Muscle layer of colon (tissue), 2 donors: ENCODE results near the gene TMEM143.
"Not testable (repeated sequence)": the region's sequence is repeated elsewhere in the genome, so short reads cannot be mapped to it uniquely, and the experiment has no call there.

Experiments used
- H3K27ac ChIP-seq: one replicate; pipeline ENCODE4 v1.7.0; 2013; ENCODE audit warnings: low read depth, mild to moderate bottlenecking, low read length, moderate library complexity
- H3K27me3 ChIP-seq, 2 donors: one replicate each; pipeline ENCODE4 v1.7.0; 2013; ENCODE audit warnings: low read length in 2 of 2, mild to moderate bottlenecking in 2 of 2; ENCODE audit not compliant: insufficient read depth in 2 of 2, control insufficient read depth in 1 of 2
- H3K36me3 ChIP-seq: one replicate; pipeline ENCODE4 v1.7.0; 2013; ENCODE audit warnings: mild to moderate bottlenecking, low read length; ENCODE audit not compliant: insufficient read depth
- H3K4me1 ChIP-seq: one replicate; pipeline ENCODE4 v1.7.0; 2013; ENCODE audit warnings: mild to moderate bottlenecking, low read length; ENCODE audit not compliant: insufficient read depth
- H3K4me3 ChIP-seq, 2 donors: one replicate each; pipeline ENCODE4 v1.7.0; 2013; ENCODE audit warnings: low read length in 2 of 2, low read depth in 1 of 2, mild to moderate bottlenecking in 1 of 2, moderate library complexity in 1 of 2
- H3K9ac ChIP-seq: one replicate; pipeline ENCODE4 v1.7.0; 2013; ENCODE audit warnings: low read length
- H3K9me3 ChIP-seq: one replicate; pipeline ENCODE4 v1.7.0; 2013; ENCODE audit warnings: mild to moderate bottlenecking, low read length
- donor health status: abdominal sarcoma.
- donor health status: Adenocarcinoma of cecum.

Gene TMEM143

DNA sequence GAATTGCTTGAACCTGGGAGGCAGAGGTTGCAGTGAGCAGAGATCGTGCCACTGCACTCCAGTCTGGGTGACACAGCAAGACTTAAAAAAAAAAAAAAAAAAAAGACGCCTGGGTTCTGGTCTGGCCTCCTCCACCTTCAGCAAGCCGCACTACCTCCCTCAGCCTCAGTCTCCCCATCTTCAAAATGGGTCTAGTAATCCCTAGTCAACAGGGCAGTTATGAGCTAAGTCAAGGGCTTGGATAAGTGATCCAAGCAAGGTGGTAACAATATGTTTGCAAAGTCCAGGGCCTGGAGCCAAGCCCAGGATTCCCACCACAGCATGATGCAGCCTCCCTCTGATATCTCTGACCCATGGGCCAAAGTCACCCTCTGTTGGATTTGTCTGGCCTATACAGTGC, 23.2 kb upstream of the TMEM143 start:
- Histone ChIP-seq H3K27ac (no peak overlapping the region), H3K9me3 (no peaks in the 10 kb centered on the region), H3K9ac (no peak overlapping the region), H3K36me3 (peaks cover 42% of the 10 kb centered on the region), H3K4me3 (no peak overlapping the region), H3K4me1 (peaks cover 6% of the 10 kb centered on the region), H3K27me3 (peaks cover 0 to under 1% of the 10 kb centered on the region in 2 donors)

DNA sequence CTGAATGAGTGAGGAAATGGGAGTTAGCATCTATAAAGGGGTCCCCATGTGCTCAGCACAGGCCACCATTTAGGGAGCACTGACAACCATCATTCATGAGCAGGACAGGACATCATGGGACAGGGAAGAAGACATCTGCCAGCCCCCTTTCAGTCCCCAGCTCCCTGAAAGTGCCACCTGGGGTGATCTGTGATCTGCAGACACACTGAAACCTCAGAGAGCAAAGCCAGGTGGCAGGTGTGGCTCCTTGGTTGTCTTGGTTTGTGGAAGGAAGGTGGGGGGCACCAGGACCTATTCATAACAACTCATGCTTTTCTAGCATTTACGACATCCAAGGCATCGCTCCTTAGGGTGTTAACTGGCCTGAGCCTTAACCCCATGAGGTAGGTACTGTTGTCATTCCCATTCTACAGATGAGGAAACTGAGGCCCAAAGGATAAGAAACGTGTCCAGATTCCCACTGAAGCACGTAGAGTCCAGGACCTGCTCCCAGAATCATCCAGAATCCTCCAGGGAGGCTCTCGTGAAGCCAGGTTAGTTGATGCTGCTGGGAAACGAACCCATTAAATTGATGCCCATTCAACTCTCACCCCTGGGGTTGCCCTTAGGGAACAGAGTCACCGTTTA, 21.8 kb upstream of the TMEM143 start:
- Histone ChIP-seq H3K27ac (no peak overlapping the region), H3K36me3 (peaks cover 42% of the 10 kb centered on the region), H3K4me1 (peaks cover 6% of the 10 kb centered on the region), H3K9me3 (no peaks in the 10 kb centered on the region), H3K27me3 (no peaks in the 10 kb centered on the region), H3K9ac (no peak overlapping the region), H3K4me3 (no peak overlapping the region)

DNA sequence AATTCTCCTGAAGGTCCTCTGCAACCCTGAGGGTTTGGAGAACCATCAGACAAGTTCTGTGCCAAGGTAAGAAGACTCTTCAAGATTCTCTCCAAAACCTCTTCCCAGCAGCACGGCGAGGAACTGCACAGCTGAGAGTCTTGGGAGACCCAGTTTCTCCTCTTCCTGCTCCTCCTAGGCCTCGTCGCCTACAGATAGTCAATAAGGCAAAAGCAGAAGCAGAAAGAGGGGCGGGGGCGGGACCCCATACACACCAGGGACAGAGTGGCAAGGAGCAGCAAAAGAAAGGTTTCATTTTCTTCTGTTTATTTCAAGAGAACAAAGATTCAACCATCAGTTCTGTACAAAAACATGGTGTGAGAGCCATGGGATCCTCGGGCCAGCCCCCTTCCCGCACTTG, 18.5 kb upstream of the TMEM143 start:
- H3K9ac ChIP-seq = no peak overlapping the region
- no peak overlapping the region for H3K4me3 ChIP-seq
- no peak overlapping the region for H3K27ac ChIP-seq
- H3K4me1 ChIP-seq = no peaks in the 10 kb centered on the region
- H3K27me3 ChIP-seq = no peaks in the 10 kb centered on the region
- H3K36me3 ChIP-seq = peaks cover 30% of the 10 kb centered on the region
- no peaks in the 10 kb centered on the region for H3K9me3 ChIP-seq

DNA sequence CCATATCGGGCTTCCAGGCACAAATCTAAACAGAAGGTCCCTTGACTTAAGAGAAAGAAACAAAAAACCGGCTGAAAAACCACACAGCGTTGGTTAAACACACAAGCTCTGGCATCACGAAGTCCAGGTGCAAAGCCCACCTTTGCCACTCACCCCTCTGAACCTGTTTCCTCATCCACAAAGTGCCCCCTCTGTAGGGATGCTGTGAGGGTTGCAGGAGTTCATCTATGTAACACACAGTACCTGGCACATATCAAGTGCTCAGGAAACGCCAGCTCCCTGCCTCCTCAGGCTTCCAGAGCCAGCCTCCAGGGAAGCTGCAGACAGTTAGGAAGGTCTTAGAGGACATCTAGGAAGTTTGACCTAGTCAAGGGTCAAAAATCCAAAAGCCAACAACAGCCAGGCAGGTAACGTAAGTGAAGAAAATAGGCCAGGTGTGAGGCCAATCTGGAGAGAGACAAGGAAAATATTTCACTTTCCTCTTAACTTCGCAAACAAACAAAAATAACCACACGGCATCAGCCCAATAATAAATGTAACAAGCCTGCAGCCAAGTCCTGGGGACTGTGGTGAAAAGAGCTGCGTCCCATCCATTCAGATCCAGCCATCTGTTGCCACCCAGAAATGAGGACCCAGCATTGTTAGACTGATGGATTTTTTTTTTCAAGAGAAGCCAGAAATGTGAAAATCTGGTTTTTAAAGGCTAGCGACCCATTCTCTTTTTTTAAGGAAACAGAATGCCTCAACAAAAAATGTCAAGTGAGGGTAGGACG, 17.6 kb upstream of the TMEM143 start:
- Histone ChIP-seq H3K27ac (no peak overlapping the region), H3K36me3 (peaks cover 24% of the 10 kb centered on the region), H3K4me3 (no peak overlapping the region), H3K9me3 (no peaks in the 10 kb centered on the region), H3K4me1 (no peaks in the 10 kb centered on the region), H3K9ac (no peak overlapping the region), H3K27me3 (no peaks in the 10 kb centered on the region)

DNA sequence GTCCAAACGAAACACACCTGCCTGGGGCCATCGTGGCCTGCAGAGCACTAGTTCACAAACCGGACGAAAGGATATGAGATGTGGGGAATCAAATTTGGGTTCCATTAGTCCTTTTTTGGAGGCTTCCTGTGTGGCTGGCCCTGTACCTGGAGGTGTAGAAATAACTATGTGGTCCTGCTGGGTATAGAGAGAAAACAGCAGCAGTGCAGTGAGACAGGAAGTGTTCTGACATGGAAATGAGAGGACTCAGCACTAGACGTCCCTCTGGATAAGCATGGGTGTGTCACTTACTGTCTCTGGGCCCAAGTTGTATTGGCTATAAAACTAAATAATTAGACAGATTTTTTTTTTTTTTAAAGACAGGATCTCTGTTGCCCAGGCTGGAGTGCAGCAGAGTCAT, 15.3 kb upstream of the TMEM143 start:
- no peak overlapping the region for H3K27ac ChIP-seq
- no peaks in the 10 kb centered on the region for H3K27me3 ChIP-seq
- H3K36me3 ChIP-seq = peaks cover 5% of the 10 kb centered on the region
- no peak overlapping the region for H3K4me3 ChIP-seq
- no peaks in the 10 kb centered on the region for H3K9me3 ChIP-seq
- H3K9ac ChIP-seq = no peak overlapping the region
- H3K4me1 ChIP-seq = no peaks in the 10 kb centered on the region

DNA sequence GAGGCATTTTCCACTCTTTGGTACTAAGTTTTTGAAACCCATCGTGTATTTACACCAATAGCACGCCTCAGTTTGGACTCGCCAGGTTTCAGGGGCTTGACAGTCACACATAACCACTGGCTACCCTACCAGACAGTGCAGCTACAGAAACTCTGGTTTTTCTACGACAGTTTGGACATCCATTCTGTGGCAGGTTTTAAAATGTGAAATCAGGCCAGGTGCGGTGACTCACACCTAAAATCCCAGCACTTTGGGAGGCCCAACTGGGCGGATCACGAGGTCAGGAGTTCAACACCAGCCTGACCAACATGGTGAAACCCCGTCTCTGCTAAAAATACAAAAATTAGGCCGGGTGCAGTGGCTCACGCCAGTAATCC, 14.4 kb upstream of the TMEM143 start:
- H3K9ac ChIP-seq = no peak overlapping the region
- H3K4me3 ChIP-seq = no peak overlapping the region
- H3K4me1 ChIP-seq = no peaks in the 10 kb centered on the region

DNA sequence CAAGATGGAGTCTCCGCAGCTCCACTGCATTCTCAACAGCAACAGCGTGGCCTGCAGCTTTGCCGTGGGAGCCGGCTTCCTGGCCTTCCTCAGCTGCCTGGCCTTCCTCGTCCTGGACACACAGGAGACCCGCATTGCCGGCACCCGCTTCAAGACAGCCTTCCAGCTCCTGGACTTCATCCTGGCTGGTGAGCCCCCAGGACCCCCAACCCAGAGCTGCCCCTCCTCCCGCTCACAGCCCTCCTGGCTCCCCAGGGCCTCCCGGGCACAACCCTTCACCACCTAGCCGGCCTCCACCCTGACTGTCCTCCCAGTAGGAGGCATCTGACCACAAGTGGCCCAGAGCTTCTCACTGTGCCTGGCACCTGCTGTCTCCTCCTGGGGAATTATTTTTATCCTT, 9.8 kb upstream of the TMEM143 start:
- no peak overlapping the region for H3K4me3 ChIP-seq
- H3K27ac ChIP-seq = no peak overlapping the region
- H3K36me3 ChIP-seq = no peaks in the 10 kb centered on the region
- H3K27me3 ChIP-seq = no peaks in the 10 kb centered on the region
- H3K9me3 ChIP-seq = no peaks in the 10 kb centered on the region
- no peaks in the 10 kb centered on the region for H3K4me1 ChIP-seq
- H3K9ac ChIP-seq = no peak overlapping the region

More for the DNA sequence above, 14.4 kb upstream of the TMEM143 start:
- Histone ChIP-seq H3K27ac (no peak overlapping the region), H3K27me3 (no peaks in the 10 kb centered on the region), H3K36me3 (no peaks in the 10 kb centered on the region), H3K9me3 (no peaks in the 10 kb centered on the region)

DNA sequence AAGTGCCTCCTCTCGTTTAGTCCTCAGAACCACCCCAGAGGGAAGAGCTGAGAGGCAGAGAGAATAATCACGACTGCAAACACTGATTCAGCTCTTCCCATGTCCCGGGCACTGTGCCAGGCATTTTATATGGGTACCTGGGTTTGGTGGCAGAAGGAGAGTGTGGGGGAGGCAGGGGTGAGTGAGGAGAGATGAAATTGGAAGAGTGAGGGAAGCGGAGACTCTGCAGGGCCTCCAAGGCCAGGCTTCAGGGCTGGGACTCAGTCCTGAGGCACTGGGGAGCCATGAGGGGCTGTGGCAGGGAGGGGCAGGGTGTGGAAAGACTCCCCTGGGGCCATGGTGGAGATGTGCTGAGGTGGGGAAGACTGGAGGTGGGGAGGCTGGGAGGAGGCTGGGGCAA, 9.2 kb upstream of the TMEM143 start:
- H3K9me3 ChIP-seq = no peaks in the 10 kb centered on the region
- H3K4me1 ChIP-seq = no peaks in the 10 kb centered on the region
- no peak overlapping the region for H3K4me3 ChIP-seq
- no peak overlapping the region for H3K27ac ChIP-seq
- H3K36me3 ChIP-seq = no peaks in the 10 kb centered on the region
- no peaks in the 10 kb centered on the region for H3K27me3 ChIP-seq
- no peak overlapping the region for H3K9ac ChIP-seq

DNA sequence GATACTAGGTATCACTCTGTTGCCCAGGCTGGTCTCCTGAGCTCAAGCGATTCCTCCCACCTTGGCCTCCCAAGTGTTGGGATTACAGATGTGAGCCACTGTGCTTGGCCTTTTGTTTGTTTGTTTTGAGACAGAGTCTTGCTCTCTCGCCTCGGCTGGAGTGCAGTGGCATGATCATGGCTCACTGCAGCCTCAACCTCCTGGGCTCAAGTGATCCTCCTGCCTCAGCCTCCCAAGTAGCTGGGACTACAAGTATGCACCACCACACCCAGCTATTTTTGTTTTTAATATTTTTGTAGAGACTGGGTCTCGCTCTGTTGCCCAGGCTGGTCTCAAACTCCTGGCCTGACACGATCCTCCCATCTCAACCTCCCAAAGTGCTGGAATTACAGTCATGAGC, 8.0 kb upstream of the TMEM143 start:
- H3K4me3 ChIP-seq, H3K4me1 ChIP-seq, H3K27me3 ChIP-seq, H3K9ac ChIP-seq, H3K9me3 ChIP-seq, H3K36me3 ChIP-seq, H3K27ac ChIP-seq: not testable (repeated sequence)

DNA sequence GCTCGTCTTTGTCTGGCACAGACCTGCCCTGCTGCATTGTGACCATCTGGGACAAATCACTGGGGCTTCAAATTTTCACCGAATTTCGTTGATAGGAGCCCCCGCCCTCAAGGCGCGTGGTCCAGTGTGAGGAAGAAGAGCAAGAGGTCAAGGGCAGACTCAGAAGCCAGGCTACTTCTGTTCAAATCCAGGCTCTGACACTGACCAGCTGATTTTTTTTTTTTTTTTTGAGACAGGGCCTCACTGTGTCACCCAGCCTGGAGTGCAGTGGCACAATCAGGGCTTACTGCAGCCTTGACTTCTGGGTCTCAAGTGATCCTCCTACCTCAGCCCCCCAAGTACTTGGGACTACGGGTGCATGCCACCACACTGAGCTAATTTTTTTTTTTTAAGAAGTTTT, 7.6 kb upstream of the TMEM143 start:
- H3K27me3 ChIP-seq = no peaks in the 10 kb centered on the region
- no peak overlapping the region for H3K27ac ChIP-seq
- no peaks in the 10 kb centered on the region for H3K4me1 ChIP-seq
- no peaks in the 10 kb centered on the region for H3K9me3 ChIP-seq
- H3K36me3 ChIP-seq = no peaks in the 10 kb centered on the region
- no peak overlapping the region for H3K9ac ChIP-seq
- H3K4me3 ChIP-seq = no peak overlapping the region

DNA sequence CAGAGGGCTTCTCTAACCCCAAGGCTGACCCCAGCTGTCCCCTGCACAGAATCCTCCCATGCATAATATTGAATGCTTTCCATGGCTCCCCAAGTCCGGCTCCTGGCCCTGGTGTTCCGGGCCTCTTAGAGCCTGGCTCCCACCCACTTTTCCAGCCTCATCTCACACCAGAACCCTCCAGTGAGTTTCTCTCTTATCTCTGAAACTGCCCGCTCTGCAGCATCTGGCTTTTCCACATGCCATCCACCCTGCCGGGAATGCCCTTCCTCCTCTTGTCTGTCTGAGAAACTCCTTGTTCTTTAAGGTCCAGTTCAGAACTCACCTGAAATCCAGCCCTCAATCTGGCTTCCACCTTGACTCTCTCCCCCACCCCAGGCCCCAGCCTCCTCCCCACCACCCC, 7.2 kb upstream of the TMEM143 start:
- H3K27ac ChIP-seq = no peak overlapping the region
- no peak overlapping the region for H3K9ac ChIP-seq
- no peaks in the 10 kb centered on the region for H3K9me3 ChIP-seq
- H3K4me1 ChIP-seq = no peaks in the 10 kb centered on the region
- H3K4me3 ChIP-seq = no peak overlapping the region
- H3K36me3 ChIP-seq = no peaks in the 10 kb centered on the region
- H3K27me3 ChIP-seq = no peaks in the 10 kb centered on the region

DNA sequence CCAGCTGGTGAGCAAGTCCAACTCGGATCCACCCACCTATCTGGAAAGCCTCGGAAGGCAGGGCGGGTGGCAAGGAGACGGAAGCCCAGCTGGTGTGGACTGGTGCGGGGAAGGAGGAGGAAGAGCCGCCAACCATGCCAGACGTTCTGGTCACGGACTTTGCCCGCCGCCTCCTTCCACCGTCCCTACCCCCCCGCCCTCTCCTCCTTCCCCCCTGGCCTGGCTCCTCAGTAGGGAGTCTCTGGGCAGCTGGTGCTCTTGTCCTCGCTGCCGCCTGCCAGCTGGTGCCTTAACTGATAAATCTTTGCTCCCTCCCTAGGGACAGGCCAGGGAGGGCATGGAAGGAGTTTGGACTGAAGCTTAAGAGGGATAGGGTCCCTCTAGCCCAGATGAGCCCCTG, 5.2 kb upstream of the TMEM143 start:
- Histone ChIP-seq H3K9ac (no peak overlapping the region), H3K27me3 (no peaks in the 10 kb centered on the region)

More for the DNA sequence above, 5.2 kb upstream of the TMEM143 start:
- no peak overlapping the region for H3K27ac ChIP-seq
- no peaks in the 10 kb centered on the region for H3K36me3 ChIP-seq
- H3K9me3 ChIP-seq = no peaks in the 10 kb centered on the region
- H3K4me3 ChIP-seq = no peak overlapping the region
- peaks cover 6% of the 10 kb centered on the region for H3K4me1 ChIP-seq
